CD4-positive, alpha-beta T cell treated with Interleukin-10 for 1 hour (primary cell): ENCODE results near the gene PI4KA.
"Not testable (repeated sequence)": the region's sequence is repeated elsewhere in the genome, so short reads cannot be mapped to it uniquely, and the experiment has no call there.

Experiments used
- DNase-seq: peaks from one replicate; pipeline ENCODE4 v3.0.0-alpha.2; 2020

PI4KA gene

GRCh38 chr22:20858615-20859416 lies at the start of gene PI4KA, which contains the start of gene SNAP29:
Gene PI4KA, minus strand, starts transcription at chr22:20858811. Its CDS starts 86 bp downstream, at chr22:20858725.
Gene SNAP29, plus strand, starts transcription at chr22:20859007. Its CDS starts 104 bp downstream, at chr22:20859111.
- DNase-seq, result peak; percentile 98

- no peak for DNase-seq
These were observed 47.8 kb upstream of the PI4KA start for GRCh38 chr22:20906387-20906767.

- no peak for DNase-seq
These were observed 47.1 kb upstream of the PI4KA start for GRCh38 chr22:20905415-20906386.

- no peak for DNase-seq
These were observed 46.4 kb upstream of the PI4KA start for GRCh38 chr22:20904980-20905355.

GRCh38 chr22:20904008-20904979 lies 45.7 kb upstream of the PI4KA start:
- no peak for DNase-seq

- no peak for DNase-seq
These were observed 44.5 kb upstream of the PI4KA start for GRCh38 chr22:20903093-20903492.

GRCh38 chr22:20901093-20902033 lies 42.8 kb upstream of the PI4KA start:
- DNase-seq, result not testable (repeated sequence)

GRCh38 chr22:20899827-20900423 lies 41.3 kb upstream of the PI4KA start:
- DNase-seq, result no peak

GRCh38 chr22:20897737-20898136 lies 39.1 kb upstream of the PI4KA start:
- not testable (repeated sequence) for DNase-seq

GRCh38 chr22:20890975-20891374 lies 32.4 kb upstream of the PI4KA start:
- no peak for DNase-seq

- no peak for DNase-seq
These were observed 31.4 kb upstream of the PI4KA start for GRCh38 chr22:20889904-20890540.

GRCh38 chr22:20889025-20889704 lies 30.6 kb upstream of the PI4KA start:
- DNase-seq, result no peak

GRCh38 chr22:20887375-20887774 lies 28.8 kb upstream of the PI4KA start:
- no peak for DNase-seq

- peak; percentile 44 for DNase-seq
These were observed 27.1 kb upstream of the PI4KA start for GRCh38 chr22:20885557-20886323.

- DNase-seq, result no peak
These were observed 26.5 kb upstream of the PI4KA start for GRCh38 chr22:20885017-20885556.

GRCh38 chr22:20884454-20884853 lies 25.8 kb upstream of the PI4KA start:
- DNase-seq, result no peak

GRCh38 chr22:20882855-20883254 lies 24.2 kb upstream of the PI4KA start:
- DNase-seq, result no peak
